GM21526 (cell line): ENCODE measurements around the gene ZNF488.
A peak's percentile ranks its signal among the peaks of the same experiment; 100 is the strongest.
"Not testable (repeated sequence)": the region's sequence is repeated elsewhere in the genome, so short reads cannot be mapped to it uniquely, and the experiment has no call there.

Experiments
- ATAC-seq: cut with Tn5 transposase; IDR thresholded peaks from one replicate; pipeline ENCODE4 v1.9.1; 2021; ENCODE audit warnings: moderate library complexity; ENCODE audit not compliant: unreplicated experiment, low FRiP score

The ZNF488 gene

GRCh38 chr10:47384148-47384921, at the start of gene ZNF488:
TSS of gene ZNF488 (minus strand) at chr10:47384293. CDS start at chr10:47368829, 15,464 bp downstream.
- ATAC-seq: peak; percentile 98

GRCh38 chr10:47425813-47426419, 41.8 kb upstream of the ZNF488 start:
- no peak for ATAC-seq

- no peak for ATAC-seq
These were observed 40.1 kb upstream of the ZNF488 start for GRCh38 chr10:47424231-47424630.

- no peak for ATAC-seq
These were observed 39.4 kb upstream of the ZNF488 start for GRCh38 chr10:47423476-47423875.

- ATAC-seq: no peak
These were observed 37.2 kb upstream of the ZNF488 start for GRCh38 chr10:47421057-47421952.

GRCh38 chr10:47420305-47421056, 36.4 kb upstream of the ZNF488 start:
- no peak for ATAC-seq

GRCh38 chr10:47419421-47419820, 35.3 kb upstream of the ZNF488 start:
- no peak for ATAC-seq

GRCh38 chr10:47418966-47419365, 34.9 kb upstream of the ZNF488 start:
- ATAC-seq: no peak

- no peak for ATAC-seq
These were observed 34.2 kb upstream of the ZNF488 start for GRCh38 chr10:47418321-47418720.

GRCh38 chr10:47416305-47417218, 32.5 kb upstream of the ZNF488 start:
- ATAC-seq: not testable (repeated sequence)

- ATAC-seq: no peak
These were observed 31.6 kb upstream of the ZNF488 start for GRCh38 chr10:47415520-47416304.

GRCh38 chr10:47414752-47415519, 30.8 kb upstream of the ZNF488 start:
- ATAC-seq: no peak

GRCh38 chr10:47414227-47414592, 30.1 kb upstream of the ZNF488 start:
- ATAC-seq: no peak

GRCh38 chr10:47413531-47414226, 29.6 kb upstream of the ZNF488 start:
- no peak for ATAC-seq

- no peak for ATAC-seq
These were observed 28.8 kb upstream of the ZNF488 start for GRCh38 chr10:47412869-47413268.

- no peak for ATAC-seq
These were observed 28.2 kb upstream of the ZNF488 start for GRCh38 chr10:47412177-47412730.

GRCh38 chr10:47410862-47411261, 26.8 kb upstream of the ZNF488 start:
- no peak for ATAC-seq
